Stimulated activated effector memory CD8-positive, alpha-beta T cell treated with anti-CD3 and anti-CD28 coated beads, Interleukin-12 subunit alpha, Interleukin-12 subunit beta, amount 100 ng/mL, for 72 hours (primary cell): ENCODE measurements around the gene KIAA0825.
"Not testable (repeated sequence)": the region's sequence is repeated elsewhere in the genome, so short reads cannot be mapped to it uniquely, and the experiment has no call there.

Source experiments
- ATAC-seq: fragments of 150-1000 bp; cut with Tn5 transposase; 2 replicates; pipeline ENCODE4 v1.10.0; 2021
- DNase-seq, 2 donors: peaks; one replicate each; pipeline ENCODE4 v3.0.0; 2021 to 2022; ENCODE audit warnings: low spot score in 2 of 2
- H3K27ac Mint-ChIP-seq: one replicate; pipeline ENCODE4 v1.8.0; 2022; ENCODE audit warnings: mild to moderate bottlenecking, mixed read lengths
- H3K36me3 Mint-ChIP-seq: one replicate; pipeline ENCODE4 v1.8.0; 2022; ENCODE audit warnings: mild to moderate bottlenecking, mixed read lengths
- H3K4me1 Mint-ChIP-seq: one replicate; pipeline ENCODE4 v1.8.0; 2022; ENCODE audit warnings: mixed read lengths
- H3K4me3 Mint-ChIP-seq: one replicate; pipeline ENCODE4 v1.8.0; 2022; ENCODE audit warnings: mild to moderate bottlenecking, mixed read lengths
- H3K9me3 Mint-ChIP-seq: one replicate; pipeline ENCODE4 v1.8.0; 2022; ENCODE audit warnings: mixed read lengths

The KIAA0825 gene

GRCh38 chr5:94615862-94616261, 2.5 kb downstream of the KIAA0825 start:
- Mint-ChIP-seq H3K27ac (no peak overlapping the region), H3K4me1 (peaks cover 15% of the 10 kb centered on the region), H3K36me3 (peaks cover 5% of the 10 kb centered on the region), H3K4me3 (no peak overlapping the region), H3K9me3 (no peaks in the 10 kb centered on the region)
- ATAC-seq (no peak), DNase-seq (no peak)

DNA sequence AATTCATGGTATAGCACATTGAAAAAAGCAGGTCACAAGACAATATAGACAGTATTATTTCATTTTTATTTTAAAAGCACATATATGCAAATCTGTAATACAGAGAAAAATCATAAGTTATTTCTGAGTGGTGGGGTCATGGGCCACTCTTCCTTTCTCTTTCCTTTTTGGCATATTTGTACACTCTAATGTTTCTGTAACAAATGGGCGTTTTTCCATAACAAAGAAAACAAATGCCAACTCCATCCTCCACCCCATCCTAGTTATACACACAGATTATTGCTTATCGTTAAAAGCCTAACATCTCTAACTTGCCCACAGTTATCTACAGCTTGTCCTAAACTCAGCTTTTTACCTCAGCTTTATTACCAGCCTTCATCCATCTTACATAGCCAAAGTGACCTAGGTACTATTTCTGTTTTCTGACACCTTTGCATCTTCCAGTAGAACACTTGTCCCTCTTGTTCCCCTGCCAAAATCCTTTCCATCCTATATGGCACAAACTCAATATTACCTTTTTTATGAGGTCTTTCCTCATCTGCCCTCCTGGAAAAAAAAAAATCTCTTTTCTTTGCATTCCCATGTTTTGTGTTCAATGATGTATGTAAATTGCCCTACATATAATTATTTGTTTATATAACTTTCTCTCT, 4.1 kb downstream of the KIAA0825 start:
- H3K4me1 Mint-ChIP-seq: peaks cover 9% of the 10 kb centered on the region
- no peaks in the 10 kb centered on the region for H3K9me3 Mint-ChIP-seq
- H3K4me3 Mint-ChIP-seq: no peak overlapping the region
- ATAC-seq (no peak), DNase-seq (no peak)
- H3K36me3 Mint-ChIP-seq: peaks cover 5% of the 10 kb centered on the region
- no peak overlapping the region for H3K27ac Mint-ChIP-seq

- no peak overlapping the region for H3K4me3 Mint-ChIP-seq
- H3K27ac Mint-ChIP-seq: no peak overlapping the region
- H3K36me3 Mint-ChIP-seq: peaks cover 4% of the 10 kb centered on the region
- H3K4me1 Mint-ChIP-seq: peaks cover 7% of the 10 kb centered on the region
- ATAC-seq: peak; percentile 39
- DNase-seq: no peak
- no peaks in the 10 kb centered on the region for H3K9me3 Mint-ChIP-seq
These were observed 4.8 kb downstream of the KIAA0825 start for GRCh38 chr5:94613583-94613982.

GRCh38 chr5:94595281-94595840, 23.0 kb downstream of the KIAA0825 start:
- no peaks in the 10 kb centered on the region for H3K36me3 Mint-ChIP-seq
- H3K27ac Mint-ChIP-seq: no peak overlapping the region
- ATAC-seq (no peak), DNase-seq (no peak)
- no peak overlapping the region for H3K4me3 Mint-ChIP-seq
- no peaks in the 10 kb centered on the region for H3K4me1 Mint-ChIP-seq
- H3K9me3 Mint-ChIP-seq: no peaks in the 10 kb centered on the region

- no peak for DNase-seq
- peak; percentile 74 for ATAC-seq
- Mint-ChIP-seq H3K9me3 (no peaks in the 10 kb centered on the region), H3K4me1 (peaks cover 41% of the 10 kb centered on the region), H3K27ac (peak overlapping the region; percentile 61), H3K36me3 (no peaks in the 10 kb centered on the region), H3K4me3 (peak overlapping the region; percentile 25)
These were observed 40.7 kb downstream of the KIAA0825 start for GRCh38 chr5:94577466-94578245.

DNA sequence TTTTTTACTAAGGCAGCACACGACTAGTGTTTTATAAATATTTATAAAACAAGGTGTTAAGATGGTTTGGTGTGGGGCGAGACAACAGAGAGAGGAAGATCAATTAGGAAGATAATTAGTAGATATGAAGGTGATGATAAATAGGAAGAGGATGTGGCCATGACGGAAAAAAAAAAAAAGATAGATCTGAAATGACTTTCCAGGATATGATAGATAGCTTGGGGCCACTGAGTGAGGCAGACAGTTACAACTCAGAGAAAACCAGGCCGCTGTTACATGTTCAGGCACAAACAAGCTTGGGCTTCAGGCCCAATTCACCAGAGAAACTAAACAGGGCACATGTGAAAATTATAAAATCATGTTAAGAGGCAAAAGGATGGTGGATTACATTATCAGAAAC, 43.2 kb downstream of the KIAA0825 start:
- ATAC-seq (peak; percentile 95), DNase-seq (no peak)
- Mint-ChIP-seq H3K9me3 (no peaks in the 10 kb centered on the region), H3K27ac (peak overlapping the region; percentile 91), H3K4me3 (peak overlapping the region; percentile 52), H3K36me3 (no peaks in the 10 kb centered on the region), H3K4me1 (peaks cover 41% of the 10 kb centered on the region)

DNA sequence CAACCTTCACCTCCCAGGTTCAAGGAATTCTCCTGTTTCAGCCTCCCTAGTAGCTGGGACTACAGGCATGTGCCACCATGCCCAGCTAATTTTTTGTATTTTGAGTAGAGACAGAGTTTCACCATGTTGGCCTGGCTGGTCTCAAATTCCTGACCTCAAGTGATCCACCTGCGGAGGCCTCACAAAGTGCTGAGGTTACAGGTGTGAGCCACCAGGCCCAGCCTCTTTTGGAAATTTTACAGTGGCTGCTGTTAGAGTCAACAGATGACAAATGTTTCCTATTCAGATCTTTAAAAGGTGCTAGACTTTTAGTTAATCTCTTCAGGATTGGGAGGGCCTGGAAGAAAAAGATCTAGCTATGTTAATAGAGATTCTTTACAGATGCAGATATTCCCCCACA, 45.1 kb downstream of the KIAA0825 start:
- not testable (repeated sequence) for DNase-seq, H3K9me3 Mint-ChIP-seq, ATAC-seq, H3K4me3 Mint-ChIP-seq, H3K36me3 Mint-ChIP-seq
- Mint-ChIP-seq H3K4me1 (peaks cover 41% of the 10 kb centered on the region), H3K27ac (peak overlapping the region; percentile 52)

- Mint-ChIP-seq H3K4me1 (peaks cover 27% of the 10 kb centered on the region), H3K4me3 (no peak overlapping the region), H3K27ac (no peak overlapping the region), H3K9me3 (no peaks in the 10 kb centered on the region), H3K36me3 (no peaks in the 10 kb centered on the region)
- ATAC-seq: no peak
- DNase-seq: no peak
These were observed 47.0 kb downstream of the KIAA0825 start for GRCh38 chr5:94571415-94571814.

DNA sequence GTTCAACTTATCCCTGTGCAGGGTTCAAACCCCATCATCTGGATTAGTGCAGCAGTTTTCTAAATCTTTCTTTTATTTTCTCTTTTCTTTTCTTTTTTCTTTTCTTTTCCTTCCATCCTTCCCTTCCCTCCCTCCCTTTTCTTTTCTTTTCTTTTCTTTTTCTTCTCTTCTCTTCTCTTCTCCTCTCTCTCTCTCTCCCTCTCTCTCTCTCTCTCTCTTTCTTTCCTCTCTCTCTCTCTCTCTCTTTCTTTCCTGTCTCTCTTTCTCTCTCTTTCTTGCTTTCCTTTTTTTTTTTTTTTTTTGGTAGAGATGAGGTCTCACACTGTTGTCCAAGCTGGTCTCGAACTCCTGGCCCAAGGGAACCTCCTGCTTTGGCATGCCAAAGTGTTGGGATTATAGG, 53.6 kb downstream of the KIAA0825 start:
- DNase-seq: no peak
- no peaks in the 10 kb centered on the region for H3K9me3 Mint-ChIP-seq
- no peak overlapping the region for H3K4me3 Mint-ChIP-seq
- no peak for ATAC-seq
- no peaks in the 10 kb centered on the region for H3K4me1 Mint-ChIP-seq
- H3K36me3 Mint-ChIP-seq: no peaks in the 10 kb centered on the region
- H3K27ac Mint-ChIP-seq: peak overlapping the region; percentile 24

GRCh38 chr5:94562327-94562971, 56.0 kb downstream of the KIAA0825 start:
- DNase-seq: no peak
- peak; percentile 61 for ATAC-seq
- Mint-ChIP-seq H3K4me3 (no peak overlapping the region), H3K27ac (no peak overlapping the region), H3K4me1 (no peaks in the 10 kb centered on the region), H3K36me3 (no peaks in the 10 kb centered on the region), H3K9me3 (no peaks in the 10 kb centered on the region)

- Mint-ChIP-seq H3K4me3 (no peak overlapping the region), H3K27ac (no peak overlapping the region), H3K9me3 (no peaks in the 10 kb centered on the region), H3K4me1 (no peaks in the 10 kb centered on the region), H3K36me3 (no peaks in the 10 kb centered on the region)
- no peak for DNase-seq
- ATAC-seq: no peak
These were observed 60.4 kb downstream of the KIAA0825 start for GRCh38 chr5:94558028-94558427.

GRCh38 chr5:94551858-94552257, 66.5 kb downstream of the KIAA0825 start:
- no peaks in the 10 kb centered on the region for H3K36me3 Mint-ChIP-seq
- no peak overlapping the region for H3K4me3 Mint-ChIP-seq
- ATAC-seq: no peak
- no peak overlapping the region for H3K27ac Mint-ChIP-seq
- H3K9me3 Mint-ChIP-seq: peaks cover 6% of the 10 kb centered on the region
- H3K4me1 Mint-ChIP-seq: no peaks in the 10 kb centered on the region
- DNase-seq: no peak

- H3K36me3 Mint-ChIP-seq: no peaks in the 10 kb centered on the region
- no peak overlapping the region for H3K27ac Mint-ChIP-seq
- no peak for ATAC-seq
- peaks cover 16% of the 10 kb centered on the region for H3K4me1 Mint-ChIP-seq
- H3K4me3 Mint-ChIP-seq: no peak overlapping the region
- peaks cover 5% of the 10 kb centered on the region for H3K9me3 Mint-ChIP-seq
- DNase-seq: no peak
These were observed 72.4 kb downstream of the KIAA0825 start for GRCh38 chr5:94545870-94546625.

DNA sequence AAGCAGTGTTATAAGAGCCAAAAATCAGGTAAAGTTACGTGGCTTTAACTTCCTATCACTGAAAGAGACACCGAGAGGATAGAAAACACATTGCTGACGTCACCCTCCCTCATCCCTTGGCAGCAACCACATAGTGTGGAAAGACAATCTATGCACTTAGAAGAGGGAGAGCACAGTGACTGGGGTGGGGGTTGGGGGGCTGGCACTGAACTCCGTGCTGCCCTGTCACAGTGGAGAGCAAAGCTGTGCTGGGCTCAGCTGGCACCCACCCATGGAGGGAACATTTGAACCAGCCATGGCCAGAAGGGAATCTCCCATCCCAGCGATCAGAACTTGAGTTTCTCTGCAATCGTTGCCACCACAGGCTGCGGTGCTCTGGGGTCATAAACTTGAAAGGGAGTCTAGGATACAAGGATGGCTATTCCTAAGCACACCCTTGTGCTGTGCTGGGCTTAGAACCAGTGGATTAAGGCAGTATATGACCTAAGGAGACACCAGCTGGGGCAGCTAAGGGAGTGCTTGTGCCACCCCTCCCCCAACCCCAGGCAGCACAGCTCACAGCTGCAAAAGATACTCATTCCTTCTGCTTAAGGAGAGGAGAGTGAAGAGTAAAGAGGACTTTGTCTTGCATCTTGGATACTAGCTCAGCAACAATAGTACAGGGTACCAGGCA, 73.4 kb downstream of the KIAA0825 start:
- peaks cover 16% of the 10 kb centered on the region for H3K4me1 Mint-ChIP-seq
- ATAC-seq: no peak
- no peaks in the 10 kb centered on the region for H3K36me3 Mint-ChIP-seq

More for the DNA sequence above, 73.4 kb downstream of the KIAA0825 start:
- peaks cover 9% of the 10 kb centered on the region for H3K9me3 Mint-ChIP-seq
- no peak for DNase-seq
- no peak overlapping the region for H3K27ac Mint-ChIP-seq
- no peak overlapping the region for H3K4me3 Mint-ChIP-seq
